GM19351 (cell line): ENCODE data around the gene BANF2.
"Not testable (repeated sequence)": the region's sequence is repeated elsewhere in the genome, so short reads cannot be mapped to it uniquely, and the experiment has no call there.

Source experiments
- ATAC-seq: cut with Tn5 transposase; IDR thresholded peaks from one replicate; pipeline ENCODE4 v1.9.1; 2021; ENCODE audit warnings: mild to moderate bottlenecking, moderate library complexity; ENCODE audit not compliant: unreplicated experiment

Gene BANF2

DNA sequence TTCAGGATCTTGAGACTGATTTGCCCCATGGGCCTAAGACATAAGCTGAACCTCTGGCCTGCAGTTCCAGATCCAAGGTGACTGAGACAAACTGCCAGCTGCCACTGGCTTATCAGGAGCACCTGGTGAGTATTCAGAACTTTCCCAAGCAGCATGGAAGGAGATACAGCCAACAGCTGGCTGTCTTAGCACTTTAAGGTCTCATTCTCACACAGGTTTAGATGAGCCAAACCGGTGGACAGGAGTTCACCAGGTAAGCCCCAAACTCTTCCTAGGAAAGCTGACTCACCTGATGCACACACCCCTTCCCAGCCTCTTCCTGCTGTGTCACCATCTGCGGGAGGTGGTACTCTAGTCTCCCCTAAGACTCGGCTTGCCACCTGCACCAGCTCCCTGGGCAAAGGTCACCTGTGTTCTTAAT lies at the start of gene BANF2:
Gene BANF2 (plus strand): TSS at position 36 of the 421 bp plus-strand sequence. CDS start 25,060 bp downstream, outside the sequence.
- ATAC-seq: no peak

DNA sequence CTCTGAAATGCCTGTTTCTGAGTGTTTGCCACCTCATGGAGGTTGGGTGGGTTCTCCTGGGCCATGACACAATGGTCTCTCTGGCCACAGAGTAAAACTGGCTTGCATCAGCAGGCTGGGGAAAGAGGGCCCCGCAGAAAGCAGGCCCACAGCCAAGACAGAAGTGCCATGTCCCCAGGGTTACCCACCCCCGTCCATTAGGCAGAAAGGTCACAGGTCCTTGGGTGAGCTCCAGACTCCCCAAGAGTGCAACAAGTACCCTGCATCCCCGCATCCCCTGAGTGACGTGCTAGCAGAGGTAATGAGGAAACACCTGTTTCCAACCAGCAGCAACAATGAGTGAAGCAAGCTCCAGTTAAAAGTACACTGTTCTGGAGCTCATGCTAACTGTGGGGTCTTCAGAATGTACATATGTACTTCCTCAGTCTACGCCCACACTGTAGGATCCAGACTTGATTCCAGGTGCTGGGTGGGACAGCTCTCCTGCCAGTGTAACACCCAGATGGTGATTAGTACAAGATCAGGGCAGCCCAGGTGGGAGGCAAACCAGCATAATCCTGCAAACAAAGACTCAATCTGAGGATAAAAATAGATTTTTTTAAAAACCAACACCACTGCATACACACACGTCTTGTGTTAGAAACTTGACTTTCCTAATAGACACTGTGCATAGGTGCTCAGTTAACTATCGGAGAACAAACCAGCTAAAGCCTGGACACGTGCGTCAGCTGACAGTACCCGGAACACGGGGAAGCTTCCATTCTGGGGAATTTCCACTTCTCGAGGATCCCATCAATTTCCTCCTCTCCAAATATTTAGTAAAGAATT lies 49.3 kb upstream of the BANF2 start:
- ATAC-seq: no peak

DNA sequence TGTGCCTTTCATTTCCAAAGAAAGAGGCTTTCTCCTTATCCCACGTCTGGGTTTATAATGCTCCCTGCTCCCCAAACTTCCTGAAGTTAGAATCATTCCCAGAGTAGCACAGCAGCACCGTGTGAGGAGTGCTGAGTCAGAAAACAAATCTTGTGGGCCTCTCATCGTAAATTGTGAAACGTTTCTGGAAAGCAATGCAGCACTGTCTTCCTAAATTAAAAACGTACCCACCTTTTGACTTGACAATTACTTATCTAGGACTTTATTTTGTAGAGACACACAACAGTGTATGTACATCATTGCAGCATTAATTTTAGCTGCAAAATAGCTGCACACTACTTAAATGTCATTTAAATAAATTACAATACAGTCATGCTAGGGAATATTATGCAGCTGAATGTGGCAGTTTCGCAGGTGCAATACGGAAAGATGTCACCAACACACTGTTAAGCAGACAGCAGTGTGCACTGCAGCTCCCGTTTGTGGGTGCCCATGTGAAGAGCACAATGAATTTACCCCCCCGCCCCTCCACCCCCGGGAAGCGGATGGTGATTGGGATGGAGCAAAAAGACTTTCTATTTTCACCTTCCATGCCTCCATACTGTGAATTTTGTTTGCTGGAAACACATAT lies 48.5 kb upstream of the BANF2 start:
- ATAC-seq: no peak

DNA sequence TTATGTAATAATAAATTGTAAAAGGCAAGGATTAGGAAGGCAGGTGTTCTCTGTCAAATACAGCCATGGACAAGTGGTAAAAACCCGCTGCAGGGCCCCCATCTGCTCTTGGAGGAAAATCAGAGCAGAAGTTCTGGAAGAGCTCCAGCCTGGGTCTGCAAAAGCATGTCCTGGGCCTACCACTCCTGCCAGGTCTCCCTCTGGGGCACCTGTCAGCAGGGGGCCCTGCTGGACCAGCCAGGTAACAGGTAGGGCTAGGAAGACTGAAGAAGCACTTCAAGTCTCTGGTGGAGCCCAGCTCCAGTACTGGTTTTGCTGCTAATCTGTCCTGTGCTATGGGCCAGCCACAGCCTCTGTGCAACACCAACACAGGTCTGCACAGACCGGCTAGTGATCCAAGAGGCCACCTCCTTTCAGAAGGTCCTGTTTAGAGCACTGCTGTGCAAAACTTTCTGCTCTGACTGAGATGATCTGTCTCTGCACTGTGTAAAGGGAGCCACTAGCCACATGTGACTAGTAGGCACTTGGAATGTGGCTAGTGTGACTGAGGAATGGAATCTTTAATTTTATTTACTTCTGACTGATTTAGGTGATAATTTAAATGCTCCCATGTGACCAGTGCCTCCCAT lies 47.9 kb upstream of the BANF2 start:
- ATAC-seq: no peak

DNA sequence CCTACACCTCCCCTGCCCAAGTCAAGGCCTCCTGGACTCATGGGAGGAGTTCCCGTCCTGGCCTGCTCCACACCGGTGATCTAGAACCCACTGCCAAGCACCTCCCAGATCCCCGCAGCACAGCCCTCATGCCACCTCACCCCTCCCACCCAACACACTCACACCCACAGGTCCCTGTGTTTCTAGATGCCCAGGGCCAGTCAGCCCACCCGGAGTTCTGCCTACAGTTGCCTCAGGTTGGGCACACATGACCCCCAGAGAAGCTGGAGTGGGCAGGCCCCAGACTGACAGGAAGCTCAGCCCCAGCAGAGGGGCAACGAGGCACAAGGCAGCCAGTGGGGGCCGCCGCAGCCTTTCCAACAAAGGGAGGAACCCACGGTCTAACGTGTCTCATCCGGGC lies 47.4 kb upstream of the BANF2 start:
- no peak for ATAC-seq

DNA sequence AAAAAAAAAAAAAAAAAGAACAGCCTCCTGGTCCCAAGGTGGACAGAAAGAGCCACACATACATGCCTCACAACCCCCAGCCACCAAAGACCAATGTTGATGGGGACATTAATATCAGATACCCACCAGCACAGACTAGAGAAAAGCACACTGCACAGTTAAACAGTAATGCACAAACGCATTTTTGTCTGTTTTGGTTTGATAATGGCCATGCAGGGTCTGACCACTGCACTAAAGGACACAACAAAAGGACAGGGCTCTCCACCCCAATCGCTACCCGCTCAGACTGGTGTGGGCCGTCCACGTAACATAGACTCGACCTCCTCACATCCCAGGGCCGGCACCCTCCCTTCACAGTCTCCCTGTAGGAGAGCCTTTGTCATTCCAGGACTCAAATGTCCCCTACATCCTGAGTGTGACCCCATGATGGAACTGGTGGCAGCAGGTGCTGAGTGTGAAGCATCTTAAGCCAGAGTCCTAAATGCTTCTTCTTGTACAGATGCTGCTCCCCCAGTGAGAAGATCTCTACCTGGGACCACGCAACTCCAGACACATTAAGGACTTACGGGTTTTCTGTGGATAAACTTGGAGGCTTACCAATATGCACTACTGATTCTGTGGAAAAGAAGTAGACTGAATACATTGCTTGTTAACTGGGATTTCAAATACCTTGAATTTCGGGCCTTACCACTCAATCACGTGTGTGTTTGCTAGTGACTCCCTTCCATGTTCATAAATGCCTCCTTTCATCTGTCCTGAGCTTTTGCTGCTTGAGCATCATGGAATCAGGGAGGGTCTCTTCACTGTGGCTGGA lies 45.7 kb upstream of the BANF2 start:
- ATAC-seq: no peak

DNA sequence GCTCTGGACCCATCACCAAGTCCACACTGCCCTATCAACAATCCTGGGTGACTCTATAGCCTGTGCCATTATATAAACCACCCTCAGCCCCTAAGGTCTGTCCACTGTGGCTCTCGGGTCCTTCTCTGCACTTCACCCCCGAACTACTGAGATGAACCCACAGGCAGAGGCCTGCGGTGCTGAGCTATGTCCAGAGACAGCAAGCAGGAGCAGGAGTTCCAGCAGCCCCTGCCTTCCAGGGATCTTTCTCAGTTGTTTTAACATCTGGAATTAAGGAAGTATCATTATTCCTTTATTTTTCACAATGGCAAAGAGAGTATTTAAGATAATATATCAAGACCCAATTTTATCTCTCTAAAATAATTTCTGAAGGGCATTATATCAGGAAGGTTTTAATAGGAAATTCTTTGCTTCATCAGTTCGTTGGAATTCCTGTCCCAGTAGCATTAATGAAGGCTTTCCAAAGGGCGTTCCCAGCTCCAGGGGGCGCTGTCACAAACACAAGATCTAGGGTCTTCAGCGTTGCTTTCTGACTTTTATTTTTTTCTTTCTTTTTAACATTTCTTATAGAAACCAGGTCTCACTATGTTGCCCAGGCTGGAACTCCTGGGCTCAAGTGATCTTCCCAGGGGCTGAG lies 45.0 kb upstream of the BANF2 start:
- no peak for ATAC-seq

DNA sequence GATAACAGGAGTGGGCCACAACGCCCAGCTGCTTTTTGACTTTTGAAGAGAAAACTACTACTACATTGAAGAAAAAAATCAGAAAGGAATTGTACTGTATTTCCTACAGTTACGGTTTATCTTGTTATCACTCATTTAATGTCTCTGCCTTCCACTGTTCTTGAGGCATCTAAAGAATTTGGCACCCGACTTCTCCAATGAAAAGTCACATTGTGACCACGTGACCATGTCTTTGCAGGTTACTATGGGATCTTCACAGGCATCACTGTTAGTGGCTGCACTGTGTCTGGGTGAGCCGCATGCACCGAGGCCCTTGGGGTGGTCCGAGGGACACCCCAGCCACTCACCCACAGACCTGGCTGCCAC lies 44.5 kb upstream of the BANF2 start:
- no peak for ATAC-seq

DNA sequence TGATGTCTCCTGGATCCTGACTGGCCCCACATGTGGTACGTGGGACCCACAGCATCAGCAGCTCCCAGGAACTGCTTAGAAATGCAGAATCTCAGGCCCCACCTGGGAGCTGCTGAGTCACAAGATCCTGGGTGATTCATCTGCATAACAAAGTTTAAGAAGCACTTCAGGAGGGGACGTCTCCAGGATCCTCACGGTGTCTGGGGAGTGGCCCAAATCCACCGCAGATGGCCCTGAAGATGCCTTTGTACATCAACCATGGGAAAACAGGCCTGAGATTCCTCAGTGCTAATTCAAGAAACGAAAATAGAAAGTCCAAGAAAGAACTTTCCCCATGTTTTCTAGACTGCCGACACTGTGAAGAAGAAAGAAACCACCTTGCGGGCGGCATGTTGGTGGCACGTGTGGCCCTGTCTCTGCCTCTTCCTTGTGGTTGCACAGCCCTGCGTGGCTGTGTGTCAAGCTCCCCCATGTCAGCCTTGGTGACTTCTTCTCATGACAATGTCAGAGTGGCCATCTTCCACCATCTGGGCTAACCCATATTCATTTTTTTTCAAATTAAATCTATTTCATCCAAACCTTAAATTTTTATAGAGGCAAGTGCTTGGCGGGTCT lies 43.8 kb upstream of the BANF2 start:
- no peak for ATAC-seq

DNA sequence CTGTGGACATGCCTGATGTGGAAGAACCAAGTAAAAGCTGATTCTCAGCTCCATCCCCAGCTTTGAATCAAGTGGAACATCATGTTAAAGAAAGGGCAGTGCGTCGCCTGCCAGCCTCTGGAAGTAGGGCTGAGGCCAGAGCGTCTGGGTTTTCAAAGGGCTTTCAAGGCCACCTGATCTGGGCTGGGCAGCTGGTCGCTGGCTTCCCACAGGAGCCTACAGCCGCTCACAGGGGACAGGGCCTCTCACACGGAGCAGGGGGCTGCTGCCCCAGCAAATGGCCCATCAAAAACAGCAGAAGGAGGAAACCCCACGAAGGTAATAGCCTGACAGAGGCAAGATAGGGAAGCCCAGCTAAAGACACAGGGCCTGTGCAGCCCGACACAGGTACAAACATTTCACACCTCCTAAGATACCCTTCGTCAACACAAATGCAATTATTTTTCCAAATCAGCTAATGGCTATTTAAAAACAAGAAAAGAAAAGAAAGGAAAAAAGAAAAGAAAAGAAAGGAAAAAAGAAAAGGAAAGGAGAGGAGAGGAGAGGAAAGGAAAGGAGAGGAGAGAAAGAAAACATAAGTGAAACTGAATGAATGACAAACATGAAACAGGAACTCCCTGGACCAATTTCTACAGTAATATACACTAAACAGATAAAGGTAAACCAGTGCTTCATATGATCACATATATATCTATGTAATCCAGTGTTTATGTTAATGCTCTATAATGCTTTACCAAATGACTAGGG lies 42.5 kb upstream of the BANF2 start:
- ATAC-seq: no peak

DNA sequence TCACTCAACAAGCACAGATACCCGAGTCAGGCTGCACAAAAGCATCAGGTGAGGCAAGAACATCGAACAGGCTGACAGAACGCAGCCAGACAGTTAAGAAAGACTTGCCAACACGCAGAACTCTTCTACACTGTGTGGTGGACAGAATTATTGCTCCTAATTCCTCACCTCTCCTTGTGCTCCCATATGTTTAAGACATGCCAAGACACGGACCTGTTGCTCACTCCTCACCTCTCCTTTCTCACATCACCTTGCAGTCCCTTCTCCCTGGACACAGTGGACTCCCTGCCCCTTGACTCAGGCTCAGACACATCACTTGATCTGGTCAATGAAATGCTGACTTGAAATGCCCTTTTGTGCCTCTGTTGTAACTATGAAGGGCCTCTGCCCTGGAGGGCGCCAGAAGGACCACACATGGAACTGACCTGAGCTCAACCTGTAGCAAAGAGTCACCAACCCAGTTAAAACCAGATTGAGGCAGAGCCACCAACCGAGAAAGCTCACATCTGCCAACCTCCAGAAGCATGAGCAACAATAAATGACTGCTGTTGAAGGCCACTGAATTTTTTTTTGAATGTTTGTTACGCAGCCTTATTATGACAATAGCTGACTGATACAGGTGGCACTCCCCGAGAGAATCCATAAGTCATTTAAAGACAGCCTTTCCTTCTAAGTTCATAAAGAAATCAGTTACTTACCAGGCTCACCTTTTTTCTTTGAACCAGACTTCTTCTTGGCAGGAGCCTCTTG lies 41.7 kb upstream of the BANF2 start:
- ATAC-seq: no peak

DNA sequence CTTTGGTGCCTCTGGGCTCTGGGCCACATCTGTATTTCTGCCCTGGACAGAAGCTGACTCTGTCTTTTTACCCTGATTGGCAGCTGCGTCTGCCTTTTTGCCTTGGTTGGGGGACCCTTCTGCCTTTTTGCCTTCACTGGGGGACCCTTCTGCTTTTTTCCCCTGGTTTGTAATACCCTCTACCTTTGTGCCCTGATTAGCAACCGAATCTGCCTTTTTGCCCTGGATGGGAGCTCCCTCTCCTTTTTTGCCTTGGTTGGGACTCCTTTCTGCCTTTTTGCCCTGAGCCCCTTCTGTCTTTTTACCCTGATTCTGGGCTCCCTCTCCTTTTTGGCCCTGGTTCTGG lies 41.1 kb upstream of the BANF2 start:
- ATAC-seq: no peak

DNA sequence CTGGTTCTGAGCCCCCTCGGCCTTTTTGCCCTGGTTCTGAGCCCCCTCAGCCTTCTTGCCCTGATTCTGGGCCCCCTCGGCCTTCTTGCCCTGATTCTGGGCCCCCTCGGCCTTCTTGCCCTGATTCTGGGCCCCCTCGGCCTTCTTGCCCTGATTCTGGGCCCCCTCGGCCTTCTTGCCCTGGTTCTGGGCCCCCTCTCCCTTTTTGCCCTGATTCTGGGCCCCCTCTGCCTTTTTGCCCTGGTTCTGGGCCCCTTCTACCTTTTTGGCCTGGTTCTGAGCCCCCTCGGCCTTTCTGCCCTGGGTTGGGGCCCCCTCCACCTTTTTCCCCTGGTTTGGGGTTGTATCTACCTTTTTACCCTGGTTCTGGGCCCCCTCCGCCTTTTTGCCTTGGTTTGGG lies 40.4 kb upstream of the BANF2 start:
- ATAC-seq: not testable (repeated sequence)

DNA sequence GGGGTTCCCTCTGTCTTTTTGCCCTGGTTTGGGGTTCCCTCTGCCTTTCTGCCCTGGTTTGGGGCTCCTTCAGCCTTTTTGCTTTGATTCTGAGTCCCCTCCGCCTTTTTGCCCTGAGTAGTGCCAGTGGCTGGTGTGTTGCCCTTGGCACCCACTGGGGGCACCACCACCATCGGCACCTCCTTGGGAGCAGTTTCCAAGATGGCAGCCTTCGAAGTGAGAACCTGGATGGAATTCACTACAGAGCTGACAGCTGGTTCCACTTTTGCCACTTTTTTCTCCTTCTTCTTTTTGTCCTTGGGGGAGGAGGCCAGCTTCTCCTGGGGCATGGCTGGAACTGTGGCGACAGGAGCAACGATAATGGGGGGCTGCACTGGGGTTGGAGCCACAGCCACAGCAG lies 40.0 kb upstream of the BANF2 start:
- ATAC-seq: no peak

DNA sequence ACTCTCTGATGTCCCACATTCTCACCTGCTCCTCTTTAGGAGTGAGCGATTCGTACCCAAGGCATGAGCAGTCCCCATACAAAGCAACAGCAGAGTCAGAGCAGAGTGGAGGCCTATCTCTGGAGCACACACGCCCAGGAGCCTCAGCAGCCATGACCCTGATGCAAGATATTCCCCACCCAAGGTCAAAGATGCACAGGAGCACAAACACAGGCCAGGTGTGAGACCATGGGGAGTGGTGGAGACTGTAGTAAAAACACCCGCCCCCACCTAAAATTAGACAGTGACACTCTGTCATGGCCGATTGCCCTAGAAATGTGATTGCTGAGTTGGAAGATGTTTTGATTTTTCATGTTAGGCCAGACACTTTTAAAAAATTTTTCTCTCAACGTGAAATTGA lies 39.1 kb upstream of the BANF2 start:
- ATAC-seq: no peak

DNA sequence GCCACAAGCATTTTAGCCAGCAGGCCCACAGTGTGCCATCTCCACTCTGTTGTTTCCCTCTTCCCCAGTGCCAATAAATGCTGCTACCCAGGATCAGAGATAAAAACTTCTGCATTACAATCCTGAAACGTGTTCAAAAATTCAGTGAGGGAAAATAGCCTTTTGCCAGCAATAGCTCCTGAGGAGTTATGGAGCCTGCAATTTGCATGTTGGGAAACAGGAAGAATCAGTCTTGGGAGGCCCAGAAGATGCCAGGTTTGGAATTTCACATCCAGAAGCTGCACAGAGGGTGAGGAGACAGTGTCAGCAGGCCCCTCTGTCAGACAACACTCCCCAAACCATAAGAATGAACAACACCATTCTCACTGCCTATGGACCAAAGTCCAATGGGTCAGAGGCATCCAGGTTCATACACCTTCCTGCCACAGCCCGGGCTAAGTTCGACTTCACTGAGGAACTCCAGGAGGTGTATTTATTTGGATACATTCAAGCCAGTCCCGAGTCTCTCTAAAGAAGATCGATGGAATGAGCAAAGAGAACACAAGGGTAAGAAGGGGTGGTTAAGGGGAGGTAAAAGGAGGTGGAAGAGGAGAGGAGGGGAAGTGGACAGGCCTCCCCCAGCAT lies 38.5 kb upstream of the BANF2 start:
- no peak for ATAC-seq

DNA sequence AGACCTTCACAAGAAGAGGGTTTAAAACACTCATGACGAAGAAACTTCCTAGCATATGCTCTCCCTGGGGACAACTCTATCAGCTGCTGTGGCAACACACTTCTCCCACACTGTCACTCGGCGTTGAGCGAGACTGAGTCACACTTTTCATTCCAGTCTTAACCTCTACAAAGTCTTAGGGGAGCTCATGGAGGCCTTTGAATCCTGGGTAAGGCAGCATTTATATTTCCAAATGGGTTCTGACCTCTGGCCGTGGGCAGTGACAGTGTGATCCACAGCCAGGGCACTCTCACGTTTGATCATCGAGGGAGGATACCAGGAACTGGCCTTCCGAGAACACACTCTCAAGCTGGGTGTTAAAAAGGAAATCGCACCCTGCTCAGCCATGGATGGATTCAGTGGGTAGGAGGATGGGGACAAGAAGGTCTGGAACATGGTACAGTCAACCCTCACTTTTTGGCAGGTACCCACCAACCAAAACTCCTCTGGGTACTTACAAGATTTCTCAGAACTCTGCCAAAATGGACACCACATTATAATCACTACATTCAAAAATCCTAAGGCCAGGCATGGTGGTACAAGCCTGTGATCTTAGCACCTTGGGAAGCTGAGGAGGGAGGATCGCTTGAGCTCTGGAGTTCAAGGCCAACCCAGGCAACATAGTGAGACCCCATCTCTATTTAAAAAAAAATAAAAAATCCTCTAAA lies 37.3 kb upstream of the BANF2 start:
- ATAC-seq: no peak

DNA sequence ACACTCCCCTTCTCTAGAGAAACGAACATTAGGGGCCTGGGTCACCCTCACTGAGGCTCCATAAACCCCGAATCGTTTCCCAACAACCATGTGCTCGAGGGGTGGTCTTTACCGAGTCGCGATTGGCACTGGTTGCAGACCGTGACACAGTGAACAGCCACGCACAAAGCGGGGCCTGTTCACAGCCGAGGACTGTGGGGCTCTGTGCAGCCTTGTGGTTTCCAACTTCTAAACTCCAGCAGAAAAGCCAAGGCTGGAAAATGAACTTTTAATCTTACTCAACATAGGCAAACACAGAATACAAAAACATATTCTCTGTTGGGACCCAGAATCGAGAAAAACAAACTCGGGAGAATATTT lies 36.7 kb upstream of the BANF2 start:
- ATAC-seq: no peak
